Thymus (tissue), 14 donors: ENCODE data around the gene KISS1R. TPM values are rescaled to one million over a fixed set of nuclear protein-coding genes. Genes with fewer than 3 reads are reported as not detected.

Experiments
- DNase-seq, 9 donors: peaks; one replicate each; pipeline ENCODE4 v3.0.0-alpha.2; 2013; ENCODE audit warnings: low spot score in 9 of 9, low read depth in 6 of 9, missing footprints in 1 of 9
- H3K27ac ChIP-seq, 2 donors: one replicate each; pipeline ENCODE4 v1.5.1; 2013; ENCODE audit warnings: control low read depth in 1 of 2, low read depth in 1 of 2, low read length in 1 of 2, mild to moderate bottlenecking in 1 of 2, moderate library complexity in 1 of 2
- H3K27me3 ChIP-seq, 2 donors: one replicate each; pipeline ENCODE4 v1.5.1; 2013; ENCODE audit warnings: low read length in 1 of 2; ENCODE audit not compliant: control insufficient read depth in 2 of 2, insufficient read depth in 1 of 2
- H3K36me3 ChIP-seq, 2 donors: one replicate each; pipeline ENCODE4 v1.5.1; 2013; ENCODE audit warnings: low read length in 1 of 2, mild to moderate bottlenecking in 1 of 2, moderate library complexity in 1 of 2; ENCODE audit not compliant: control insufficient read depth in 2 of 2, insufficient read depth in 2 of 2
- H3K4me1 ChIP-seq, 2 donors: one replicate each; pipeline ENCODE4 v1.5.1; 2013; ENCODE audit warnings: low read length in 2 of 2; ENCODE audit not compliant: control insufficient read depth in 2 of 2, insufficient read depth in 2 of 2
- H3K4me3 ChIP-seq, 2 donors: one replicate each; pipeline ENCODE4 v1.5.1; 2013; ENCODE audit warnings: low read length in 2 of 2, control low read depth in 1 of 2, mild to moderate bottlenecking in 1 of 2
- H3K9me3 ChIP-seq, 2 donors: one replicate each; pipeline ENCODE4 v1.5.1; 2013; ENCODE audit warnings: low read length in 1 of 2, mild to moderate bottlenecking in 1 of 2; ENCODE audit not compliant: control insufficient read depth in 2 of 2, insufficient read depth in 1 of 2
- WGBS: extraction: QIAGEN DNeasy Blood & Tissue Kit; methylation state at CpG from one replicate; pipeline ENCODE4 v1.1.7; 2013; 5-methylcytosine and 5-hydroxymethylcytosine counted together
- long read RNA-seq, 10 donors: transcript quantifications; one replicate each; lab custom pipeline, GENCODE V29; 2026
- polyA plus RNA-seq: library from polyadenylated mRNA; stranded (reverse); fragments of 200-250 nt; gene quantifications from one replicate; pipeline ENCODE4 v1.2.3, GENCODE V29; 2013
- total RNA-seq: library from RNA; stranded (reverse); fragments of 120-200 nt; gene quantifications from one replicate; pipeline ENCODE4 v1.2.4, GENCODE V29; 2013
- donor health status: healthy.

The KISS1R gene
- total RNA-seq (0.24 TPM), polyA plus RNA-seq (0.14 TPM)
- long read RNA-seq, donor 1 = 0 reads
- long read RNA-seq, donor 2 = 0 reads
- long read RNA-seq, donor 3 = 0 reads
- long read RNA-seq, donor 4 = 0 reads
- long read RNA-seq, donor 5 = 0 reads
- long read RNA-seq, donor 6 = 0 reads
- long read RNA-seq, donor 7 = 0 reads
- long read RNA-seq, donor 8 = 0 reads
- long read RNA-seq, donor 9 = 0 reads
- long read RNA-seq, donor 10 = 0 reads

- Histone ChIP-seq H3K27me3 (peaks cover 57 to 78% of the 10 kb centered on the region in 2 donors), H3K36me3 (no peaks in the 10 kb centered on the region), H3K27ac (no peak within 1 kb of the TSS), H3K9me3 (peaks cover 0 to 11% of the 10 kb centered on the region in 2 donors), H3K4me3 (peak within 1 kb of the TSS in 1 of 2 donors; percentile 16), H3K4me1 (peaks cover 20 to 41% of the 10 kb centered on the region in 2 donors)
- DNase-seq = peak in 1 of 9 donors; percentile 43
- 1% methylated on average over 87 of the region's 87 CpGs for WGBS
Measured at GRCh38 chr19:917323-918151, at the start of gene KISS1R. KISS1R (plus strand) TSS chr19:917333; CDS start chr19:917503, 170 bp downstream.

DNA sequence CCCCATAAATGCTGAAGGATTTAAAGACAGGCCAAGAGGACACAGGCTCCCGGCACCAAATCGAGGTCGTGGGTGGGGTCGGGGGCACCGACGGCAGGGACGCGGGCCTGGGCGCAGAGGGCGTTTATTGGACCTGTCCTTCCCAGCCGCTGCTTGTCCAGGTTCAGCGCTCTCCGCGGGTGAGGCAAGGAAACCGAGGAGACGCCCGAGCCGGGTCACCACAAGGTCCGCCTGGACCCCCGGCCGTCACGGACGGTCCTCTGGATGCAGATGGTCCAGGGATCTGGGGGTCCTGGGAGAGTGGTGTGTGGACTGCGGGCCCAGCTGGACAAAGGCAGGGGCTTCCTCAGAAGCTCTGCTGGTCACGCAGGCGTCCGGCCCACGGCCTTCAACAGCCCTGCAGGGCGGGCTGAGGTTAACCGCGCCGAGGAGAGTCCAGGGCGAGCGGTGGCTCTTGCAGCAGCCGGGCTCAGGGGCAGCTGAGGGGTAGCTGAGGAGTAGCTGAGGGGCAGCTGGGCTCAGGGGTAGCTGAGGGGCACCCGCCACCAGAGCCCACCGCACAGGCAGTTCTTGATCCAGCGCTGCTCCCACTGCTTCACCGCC is 49.2 kb upstream of the KISS1R start:
- H3K36me3 ChIP-seq = peaks cover 31 to 48% of the 10 kb centered on the region in 2 donors
- H3K4me3 ChIP-seq = no peak overlapping the region
- H3K4me1 ChIP-seq = peaks cover 2 to 18% of the 10 kb centered on the region in 2 donors
- no peak for DNase-seq
- peaks cover 5 to 13% of the 10 kb centered on the region in 2 donors for H3K27me3 ChIP-seq
- WGBS = 99% methylated on average over 39 of the region's 39 CpGs
- H3K27ac ChIP-seq = no peak overlapping the region
- peaks cover 0 to 4% of the 10 kb centered on the region in 2 donors for H3K9me3 ChIP-seq

GRCh38 chr19:868458-869244 is 48.5 kb upstream of the KISS1R start:
- Histone ChIP-seq H3K4me1 (peaks cover 0 to 11% of the 10 kb centered on the region in 2 donors), H3K27me3 (peaks cover 0 to 6% of the 10 kb centered on the region in 2 donors), H3K9me3 (no peaks in the 10 kb centered on the region), H3K36me3 (peaks cover 34 to 52% of the 10 kb centered on the region in 2 donors), H3K27ac (no peak overlapping the region), H3K4me3 (no peak overlapping the region)
- no peak for DNase-seq
- 95% methylated on average over 34 of the region's 34 CpGs for WGBS

- Histone ChIP-seq H3K27ac (no peak overlapping the region), H3K4me1 (peaks cover 0 to 6% of the 10 kb centered on the region in 2 donors), H3K4me3 (no peak overlapping the region), H3K9me3 (no peaks in the 10 kb centered on the region), H3K27me3 (no peaks in the 10 kb centered on the region), H3K36me3 (peaks cover 36 to 58% of the 10 kb centered on the region in 2 donors)
- 95% methylated on average over 29 of the region's 29 CpGs for WGBS
- no peak for DNase-seq
Measured at GRCh38 chr19:869245-870177, 47.6 kb upstream of the KISS1R start.

DNA sequence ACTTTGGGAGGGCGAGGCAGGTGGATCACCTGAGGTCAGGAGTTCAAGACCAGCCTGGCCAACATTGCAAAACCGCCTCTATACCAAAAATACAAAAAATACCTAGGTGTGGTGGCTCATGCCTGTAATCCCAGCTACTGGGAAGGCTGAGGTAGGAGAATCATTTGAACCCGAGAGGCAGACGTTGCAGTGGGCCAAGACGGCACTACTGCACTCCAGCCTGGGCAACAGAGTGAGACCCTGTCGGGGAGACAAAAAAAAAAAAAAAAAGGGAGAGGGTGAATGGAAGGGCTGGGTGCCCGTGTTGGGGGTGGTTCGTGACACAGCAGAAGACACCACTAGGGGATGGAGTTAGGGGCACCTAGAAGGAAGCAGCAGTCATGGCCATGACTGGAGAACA is 46.8 kb upstream of the KISS1R start:
- Histone ChIP-seq H3K4me1 (peaks cover 0 to 6% of the 10 kb centered on the region in 2 donors), H3K4me3 (no peak overlapping the region), H3K27me3 (no peaks in the 10 kb centered on the region), H3K36me3 (peaks cover 36 to 65% of the 10 kb centered on the region in 2 donors), H3K9me3 (no peaks in the 10 kb centered on the region), H3K27ac (no peak overlapping the region)
- WGBS = 98% methylated on average over 8 of the region's 8 CpGs
- DNase-seq = no peak

DNA sequence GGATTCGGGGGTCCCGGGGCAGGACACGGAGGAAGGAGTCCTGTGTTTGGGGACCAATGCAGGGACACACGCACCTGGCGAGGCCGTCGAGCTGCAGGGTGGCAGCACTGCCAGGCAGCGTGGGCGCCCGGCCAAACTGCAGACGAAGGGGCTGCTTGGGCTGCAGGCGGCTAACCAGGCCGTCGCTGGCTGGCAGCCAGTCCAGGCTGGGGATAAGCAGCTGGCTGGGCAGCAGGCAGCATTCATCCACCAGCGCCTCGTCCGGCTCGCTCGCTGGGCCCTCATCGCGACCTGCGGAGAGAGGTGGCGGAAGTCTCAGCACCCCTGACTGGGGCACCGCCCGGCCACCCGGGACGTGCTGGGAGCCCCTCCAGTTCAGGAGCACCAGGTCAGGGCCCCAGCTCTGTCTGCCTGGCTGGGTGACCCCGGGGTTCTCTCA is 46.2 kb upstream of the KISS1R start:
- WGBS = 95% methylated on average over 28 of the region's 28 CpGs
- peaks cover 37 to 72% of the 10 kb centered on the region in 2 donors for H3K36me3 ChIP-seq
- no peak overlapping the region for H3K27ac ChIP-seq
- H3K9me3 ChIP-seq = no peaks in the 10 kb centered on the region
- no peak for DNase-seq
- H3K4me1 ChIP-seq = peaks cover 0 to 6% of the 10 kb centered on the region in 2 donors
- no peaks in the 10 kb centered on the region for H3K27me3 ChIP-seq
- H3K4me3 ChIP-seq = no peak overlapping the region

GRCh38 chr19:871446-872265 is 45.5 kb upstream of the KISS1R start:
- peaks cover 39 to 79% of the 10 kb centered on the region in 2 donors for H3K36me3 ChIP-seq

More at GRCh38 chr19:871446-872265, 45.5 kb upstream of the KISS1R start:
- no peaks in the 10 kb centered on the region for H3K9me3 ChIP-seq
- no peak overlapping the region for H3K4me3 ChIP-seq
- DNase-seq = no peak
- no peaks in the 10 kb centered on the region for H3K27me3 ChIP-seq
- peaks cover 0 to 6% of the 10 kb centered on the region in 2 donors for H3K4me1 ChIP-seq
- 98% methylated on average over 22 of the region's 33 CpGs for WGBS
- H3K27ac ChIP-seq = no peak overlapping the region
